VCaP (cell line): ENCODE results near the gene PRKCZ.

Experiments used
- H3K27ac ChIP-seq: fragments of 450-650 bp; 2 replicates; pipeline ENCODE4 v1.5.1; 2017
- TF ChIP-seq, protein P1 (sequence below): fragments of 450-650 bp; conservative IDR thresholded peaks from 2 replicates; pipeline ENCODE4 v1.5.1; 2017; ENCODE audit warnings: mild to moderate bottlenecking, moderate library complexity

PRKCZ gene

DNA sequence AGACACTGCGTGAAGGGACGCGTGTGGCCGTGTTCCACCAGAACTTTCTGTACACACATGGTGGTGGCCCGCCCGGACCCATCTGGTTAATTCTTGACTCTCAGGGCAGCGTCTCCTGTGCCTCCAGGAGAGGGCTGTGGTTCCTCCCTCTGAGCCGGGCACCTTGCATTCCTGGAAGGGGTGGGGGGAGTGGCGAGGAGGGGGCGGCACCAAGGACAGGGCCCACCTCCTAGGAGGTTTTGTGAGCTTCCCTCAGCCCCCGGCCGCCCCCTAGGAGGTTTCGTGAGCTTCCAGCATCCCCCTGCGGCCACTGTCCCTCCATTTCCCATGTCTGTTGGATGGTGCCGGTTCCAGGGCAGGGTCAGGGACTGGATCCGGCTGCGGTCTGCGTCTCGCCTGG, 115.4 kb downstream of the PRKCZ start:
- H3K27ac ChIP-seq = no peak overlapping the region
- TF ChIP-seq, protein P1, sequence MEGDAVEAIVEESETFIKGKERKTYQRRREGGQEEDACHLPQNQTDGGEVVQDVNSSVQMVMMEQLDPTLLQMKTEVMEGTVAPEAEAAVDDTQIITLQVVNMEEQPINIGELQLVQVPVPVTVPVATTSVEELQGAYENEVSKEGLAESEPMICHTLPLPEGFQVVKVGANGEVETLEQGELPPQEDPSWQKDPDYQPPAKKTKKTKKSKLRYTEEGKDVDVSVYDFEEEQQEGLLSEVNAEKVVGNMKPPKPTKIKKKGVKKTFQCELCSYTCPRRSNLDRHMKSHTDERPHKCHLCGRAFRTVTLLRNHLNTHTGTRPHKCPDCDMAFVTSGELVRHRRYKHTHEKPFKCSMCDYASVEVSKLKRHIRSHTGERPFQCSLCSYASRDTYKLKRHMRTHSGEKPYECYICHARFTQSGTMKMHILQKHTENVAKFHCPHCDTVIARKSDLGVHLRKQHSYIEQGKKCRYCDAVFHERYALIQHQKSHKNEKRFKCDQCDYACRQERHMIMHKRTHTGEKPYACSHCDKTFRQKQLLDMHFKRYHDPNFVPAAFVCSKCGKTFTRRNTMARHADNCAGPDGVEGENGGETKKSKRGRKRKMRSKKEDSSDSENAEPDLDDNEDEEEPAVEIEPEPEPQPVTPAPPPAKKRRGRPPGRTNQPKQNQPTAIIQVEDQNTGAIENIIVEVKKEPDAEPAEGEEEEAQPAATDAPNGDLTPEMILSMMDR = no peak

DNA sequence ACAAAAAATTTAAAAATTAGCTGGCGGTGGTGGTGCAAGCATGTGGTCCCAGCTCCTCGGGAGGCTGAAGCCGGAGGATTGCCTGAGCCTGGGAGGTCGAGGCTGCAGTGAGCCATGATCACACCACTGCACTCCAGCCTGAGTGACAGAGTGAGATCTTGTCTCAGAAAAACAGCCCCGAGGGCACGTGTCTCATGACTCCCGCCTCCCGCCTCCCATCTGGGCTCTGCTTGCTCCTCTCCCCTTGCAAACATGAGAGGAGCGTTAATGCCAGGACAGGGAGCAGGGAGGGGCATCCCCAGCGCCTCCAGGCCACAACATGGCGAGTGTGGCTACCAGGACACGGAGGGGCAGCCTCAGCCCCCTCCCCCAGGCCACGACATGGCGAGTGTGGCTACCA, 116.0 kb downstream of the PRKCZ start:
- TF ChIP-seq, protein P1 = no peak
- no peak overlapping the region for H3K27ac ChIP-seq

GRCh38 chr1:2166695-2167094, 116.5 kb downstream of the PRKCZ start:
- no peak overlapping the region for H3K27ac ChIP-seq
- TF ChIP-seq, protein P1 = no peak

DNA sequence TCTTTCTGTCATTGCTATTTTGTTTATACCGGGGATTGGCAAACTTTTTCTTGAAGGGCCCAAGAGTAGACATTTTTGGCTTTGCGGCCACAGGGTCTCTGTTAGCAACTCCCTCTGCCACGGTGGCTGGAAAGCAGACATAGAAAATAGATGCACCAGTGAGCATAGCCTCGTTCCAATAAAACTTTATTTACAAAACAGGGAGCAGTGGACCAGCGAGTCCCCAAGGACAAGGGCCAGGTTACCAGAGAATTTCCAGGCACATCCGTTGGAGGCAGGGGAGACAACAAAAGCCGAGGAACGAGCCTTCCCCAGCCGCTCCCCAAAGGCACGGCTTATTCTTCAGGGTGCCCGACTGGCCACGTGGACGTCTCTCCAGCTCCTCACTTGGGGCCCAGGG, 117.9 kb downstream of the PRKCZ start:
- TF ChIP-seq, protein P1 = no peak
- no peak overlapping the region for H3K27ac ChIP-seq

GRCh38 chr1:2168535-2168934, 118.3 kb downstream of the PRKCZ start:
- TF ChIP-seq, protein P1 = no peak
- H3K27ac ChIP-seq = no peak overlapping the region

DNA sequence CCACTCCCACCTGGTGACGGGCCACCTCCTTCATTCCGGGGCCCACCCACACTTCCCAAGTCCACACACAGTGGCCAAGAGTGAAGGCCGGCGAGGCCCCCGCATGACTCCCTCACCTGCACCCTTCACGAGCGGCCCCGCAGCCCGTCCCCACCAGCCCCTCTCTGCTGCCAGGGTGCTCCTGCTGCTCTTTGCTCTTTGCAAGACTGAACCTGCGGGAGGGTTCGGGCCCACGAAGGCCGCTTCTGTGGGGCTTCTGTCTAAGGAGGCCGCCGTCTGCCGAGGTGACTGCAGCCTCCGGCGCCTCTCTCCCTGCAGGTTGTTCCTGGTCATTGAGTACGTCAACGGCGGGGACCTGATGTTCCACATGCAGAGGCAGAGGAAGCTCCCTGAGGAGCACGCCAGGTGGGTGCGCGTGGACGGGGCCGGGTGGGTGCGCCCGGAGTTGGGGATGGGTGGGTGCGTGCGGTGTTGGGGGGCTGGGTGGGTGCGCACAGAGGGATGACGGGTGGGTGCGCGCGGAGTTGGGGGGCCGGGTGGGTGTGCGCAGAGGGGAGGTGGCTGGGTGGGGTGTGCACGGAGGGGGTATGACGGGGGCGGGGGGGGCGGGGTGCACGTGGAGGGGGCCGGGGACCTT, 119.1 kb downstream of the PRKCZ start:
- TF ChIP-seq, protein P1 = no peak

DNA sequence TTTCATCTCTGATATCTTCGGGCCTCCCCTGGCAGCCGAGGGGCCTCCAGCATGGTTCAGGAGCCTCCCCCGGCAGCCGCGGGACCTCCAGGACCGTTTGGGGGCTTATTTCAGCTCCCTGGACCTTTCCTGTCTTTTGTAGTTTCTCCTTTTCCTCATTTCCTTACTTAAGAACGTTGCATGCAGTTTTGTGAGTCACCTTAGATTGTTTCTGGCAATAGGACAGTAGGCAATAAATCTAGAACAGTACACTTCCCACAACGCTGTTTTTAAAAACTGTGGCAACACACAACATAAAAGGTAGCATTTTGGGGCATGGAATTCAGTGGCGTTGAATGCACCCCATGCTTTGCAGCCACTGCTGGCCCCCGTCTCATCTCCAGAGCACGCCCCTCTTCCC, 120.0 kb downstream of the PRKCZ start:
- no peak overlapping the region for H3K27ac ChIP-seq
- TF ChIP-seq, protein P1 = no peak

More for the DNA sequence above, 119.1 kb downstream of the PRKCZ start:
- H3K27ac ChIP-seq = no peak overlapping the region
